NT2/D1 (cell line): Measurements from ENCODE around the gene ZFR2.

Experiments
- DNase-seq: peaks from one replicate; pipeline ENCODE4 v3.0.0-alpha.2; 2011; ENCODE audit warnings: low read depth, low spot score
- H3K27me3 ChIP-seq: 2 replicates; pipeline ENCODE4 v1.6.0; 2011; ENCODE audit warnings: mild to moderate bottlenecking; ENCODE audit not compliant: insufficient read length, insufficient read depth
- H3K36me3 ChIP-seq: 2 replicates; pipeline ENCODE4 v1.6.1; 2011; ENCODE audit warnings: mild to moderate bottlenecking, low read length, mixed read lengths; ENCODE audit not compliant: insufficient read depth, insufficient read length
- H3K4me1 ChIP-seq: 2 replicates; pipeline ENCODE4 v1.5.1; 2011; ENCODE audit not compliant: insufficient read depth, insufficient read length
- H3K4me3 ChIP-seq: 2 replicates; pipeline ENCODE4 v1.5.1; 2011; ENCODE audit warnings: low read depth; ENCODE audit not compliant: insufficient read length
- H3K9ac ChIP-seq: 2 replicates; pipeline ENCODE4 v1.6.0; 2011; ENCODE audit warnings: low read depth; ENCODE audit not compliant: insufficient read length
- H3K9me3 ChIP-seq: 2 replicates; pipeline ENCODE4 v1.5.1; 2011; ENCODE audit warnings: mild to moderate bottlenecking, low read length; ENCODE audit not compliant: insufficient read depth
- SUZ12 ChIP-seq: IDR thresholded peaks from 2 replicates; pipeline ENCODE4 v1.6.1; 2011; ENCODE audit not compliant: insufficient read length, insufficient read depth; ENCODE audit errors: extremely low read depth
- YY1 ChIP-seq: IDR thresholded peaks from 2 replicates; pipeline ENCODE4 v1.6.1; 2011; ENCODE audit not compliant: insufficient read length, insufficient read depth
- ZNF274 ChIP-seq: IDR thresholded peaks from 2 replicates; pipeline ENCODE4 v1.6.1; 2011; ENCODE audit warnings: mild to moderate bottlenecking, low read depth, low read length

The ZFR2 gene

GRCh38 chr19:3778104-3778867, 90.6 kb downstream of the ZFR2 start:
- H3K4me3 ChIP-seq = no peak overlapping the region
- H3K36me3 ChIP-seq = no peaks in the 10 kb centered on the region
- DNase-seq = no peak
- H3K9me3 ChIP-seq = no peaks in the 10 kb centered on the region
- H3K27me3 ChIP-seq = no peaks in the 10 kb centered on the region
- H3K9ac ChIP-seq = no peak overlapping the region
- TF ChIP-seq YY1 = no peak
- H3K4me1 ChIP-seq = peaks cover 5% of the 10 kb centered on the region

DNA sequence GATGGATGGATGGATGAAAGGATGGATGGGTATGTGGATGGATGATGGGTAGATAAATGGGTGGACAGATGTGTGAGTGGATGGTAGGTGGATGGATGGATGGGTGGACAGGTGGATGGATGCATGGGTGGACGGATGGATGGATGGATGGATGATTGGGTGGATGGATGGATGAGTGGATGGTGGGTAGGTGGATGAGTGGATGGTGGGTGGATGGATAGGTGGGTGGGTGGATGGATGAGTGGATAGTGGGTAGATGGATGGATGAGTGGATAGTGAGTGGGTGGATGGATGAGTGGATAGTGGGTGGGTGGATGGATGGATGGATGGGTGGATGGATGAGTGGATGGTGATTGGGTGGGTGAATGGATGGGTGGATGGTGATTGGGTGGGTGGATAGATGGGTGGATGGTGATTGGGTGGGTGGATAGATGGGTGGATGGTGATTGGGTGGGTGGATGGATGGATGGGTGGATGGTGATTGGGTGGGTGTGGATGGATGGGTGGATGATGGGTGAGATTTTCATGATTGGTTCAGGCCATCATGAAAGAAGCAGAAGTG, 92.3 kb downstream of the ZFR2 start:
- H3K9me3 ChIP-seq = no peaks in the 10 kb centered on the region
- no peak overlapping the region for H3K4me3 ChIP-seq
- no peak for DNase-seq
- H3K4me1 ChIP-seq = peaks cover 15% of the 10 kb centered on the region
- no peak overlapping the region for H3K9ac ChIP-seq
- no peaks in the 10 kb centered on the region for H3K27me3 ChIP-seq
- H3K36me3 ChIP-seq = no peaks in the 10 kb centered on the region
- TF ChIP-seq YY1 = no peak
- no peak for TF ChIP-seq ZNF274
- TF ChIP-seq SUZ12 = no peak

- Histone ChIP-seq H3K4me1 (peaks cover 20% of the 10 kb centered on the region), H3K36me3 (no peaks in the 10 kb centered on the region), H3K27me3 (no peaks in the 10 kb centered on the region), H3K4me3 (no peak overlapping the region), H3K9ac (no peak overlapping the region), H3K9me3 (no peaks in the 10 kb centered on the region)
- DNase-seq = no peak
- TF ChIP-seq YY1 (no peak), ZNF274 (no peak), SUZ12 (no peak)
These were observed 93.0 kb downstream of the ZFR2 start for GRCh38 chr19:3775831-3776230.

DNA sequence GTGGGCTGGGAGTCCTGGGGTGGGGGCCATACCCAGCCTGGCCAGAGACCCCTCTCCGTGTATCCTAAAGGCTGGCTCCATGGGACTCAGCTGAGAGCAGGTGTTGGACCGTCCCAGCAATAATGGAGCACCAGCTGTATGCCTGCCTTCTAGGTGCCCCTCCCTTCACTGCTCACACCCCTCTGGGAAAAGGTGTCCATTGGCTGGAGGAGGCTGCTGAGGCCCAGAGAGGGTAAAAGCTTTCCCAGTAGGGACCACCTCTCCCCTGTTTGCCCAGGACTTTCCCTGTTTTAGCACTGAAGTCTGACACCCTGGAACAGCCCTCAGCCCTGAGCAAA, 93.5 kb downstream of the ZFR2 start:
- H3K9ac ChIP-seq = no peak overlapping the region
- H3K27me3 ChIP-seq = no peaks in the 10 kb centered on the region
- TF ChIP-seq ZNF274 (no peak), SUZ12 (no peak), YY1 (no peak)
- no peaks in the 10 kb centered on the region for H3K9me3 ChIP-seq
- no peak overlapping the region for H3K4me3 ChIP-seq
- H3K36me3 ChIP-seq = no peaks in the 10 kb centered on the region
- DNase-seq = no peak
- peaks cover 20% of the 10 kb centered on the region for H3K4me1 ChIP-seq

DNA sequence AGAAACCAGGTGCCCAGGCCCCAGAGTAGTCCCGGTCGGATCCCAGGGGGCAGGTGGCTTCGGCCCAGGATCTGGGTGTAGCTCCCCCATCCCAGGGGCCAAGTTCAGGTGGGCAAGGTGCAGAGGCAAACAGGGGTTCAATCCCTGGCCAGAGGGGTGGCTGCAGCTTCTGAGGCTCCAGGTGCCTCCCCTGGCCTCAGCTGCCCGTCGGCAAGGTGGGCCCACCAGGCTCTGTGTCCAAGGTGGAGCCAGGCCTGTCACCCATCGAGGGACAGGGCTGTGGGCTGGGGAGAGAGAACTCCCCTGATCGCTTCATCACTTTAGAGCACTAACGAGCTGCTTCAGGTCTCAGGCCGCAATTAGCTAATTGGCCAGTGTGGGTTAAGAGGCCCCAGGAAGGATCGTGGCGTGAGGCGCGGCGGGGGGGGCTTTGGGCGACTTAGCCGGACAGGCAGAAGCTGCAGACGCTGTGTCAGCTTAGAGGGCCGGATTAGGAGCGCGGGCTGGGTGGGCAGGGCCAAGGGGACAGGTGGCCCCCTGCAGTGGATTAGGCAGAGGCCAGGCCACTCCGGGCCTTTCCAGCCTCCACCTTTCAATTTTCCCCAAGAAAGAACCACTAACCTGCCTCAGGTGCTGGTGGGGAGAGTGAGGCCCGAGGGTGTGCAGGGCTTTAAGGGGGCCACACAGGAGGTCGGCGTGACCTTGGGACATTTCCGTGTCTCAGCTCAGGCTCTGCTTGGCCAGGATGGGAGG, 94.0 kb downstream of the ZFR2 start:
- no peak for TF ChIP-seq SUZ12
- TF ChIP-seq ZNF274 = no peak
- no peak for TF ChIP-seq YY1
- Histone ChIP-seq H3K4me1 (peaks cover 23% of the 10 kb centered on the region), H3K36me3 (peaks cover 2% of the 10 kb centered on the region), H3K9me3 (no peaks in the 10 kb centered on the region), H3K4me3 (no peak overlapping the region), H3K9ac (no peak overlapping the region), H3K27me3 (no peaks in the 10 kb centered on the region)
- no peak for DNase-seq

DNA sequence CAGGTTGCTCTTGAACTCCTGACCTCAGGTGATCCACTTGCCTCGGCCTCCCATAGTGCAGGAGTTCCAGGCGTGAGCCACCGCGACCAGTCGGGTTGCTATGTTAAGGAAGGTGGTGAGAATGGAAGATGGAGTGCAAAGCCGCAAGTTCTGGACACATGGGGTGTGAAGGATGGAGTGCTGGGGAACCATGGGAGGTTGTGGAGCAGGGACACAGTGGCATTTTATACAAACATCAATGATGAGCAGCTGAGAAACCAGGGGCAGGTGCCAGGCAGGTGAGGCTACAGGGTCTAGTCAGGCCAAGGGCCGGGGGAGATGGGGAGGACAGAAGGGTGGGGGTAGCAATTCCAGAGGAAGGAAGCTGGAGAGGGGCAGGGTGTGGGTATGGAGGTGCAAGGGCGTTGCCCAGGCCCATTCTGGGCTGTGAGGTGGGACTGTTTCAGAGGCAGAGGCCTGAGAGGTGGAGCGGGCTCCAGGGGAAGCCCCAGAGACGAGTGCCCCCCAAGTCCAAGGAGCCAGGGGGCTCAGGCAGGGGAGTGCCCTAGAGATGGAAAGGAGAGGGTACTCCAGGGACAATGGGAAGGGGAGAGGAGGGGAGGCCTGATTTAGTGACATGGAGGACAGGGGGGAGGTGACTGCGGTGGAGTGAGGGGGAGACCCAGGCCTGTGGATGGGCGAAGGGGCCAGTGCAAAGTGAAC, 94.9 kb downstream of the ZFR2 start:
- Histone ChIP-seq H3K4me3 (no peak overlapping the region), H3K36me3 (peaks cover 6% of the 10 kb centered on the region), H3K27me3 (no peaks in the 10 kb centered on the region), H3K9ac (no peak overlapping the region), H3K9me3 (no peaks in the 10 kb centered on the region), H3K4me1 (peaks cover 24% of the 10 kb centered on the region)
- no peak for DNase-seq
- no peak for TF ChIP-seq ZNF274
- TF ChIP-seq SUZ12 = no peak
- no peak for TF ChIP-seq YY1
